ENCODE data around the gene ZNF48. TPM values are rescaled to one million over a fixed set of nuclear protein-coding genes. Genes with fewer than 3 reads are reported as not detected.
A peak's percentile ranks its signal among the peaks of the same experiment; 100 is the strongest.

ZNF48 gene
- total RNA-seq, 1 experiment from 2014 or later = 57.3 TPM

- DNase-seq = peak; percentile 98
- Mint-ChIP-seq H3K27me3 (ENCODE audit: low read depth) (no peaks in the 10 kb centered on the region; the same call in 1 of the 2 replicates), H3K9me3 (0 out of 5 replicates have a peak, but pooled peaks cover 0 to under 1% of the 10 kb centered on the region in 2 experiments), H3K27ac (peak within 1 kb of the TSS; percentile 99), H3K36me3 (ENCODE audit: insufficient read depth in 1 of 3, low read depth in 3 of 3) (peaks cover 25 to 68% (median 63%) of the 10 kb centered on the region in 3 experiments), H3K4me3 (peak within 1 kb of the TSS; percentile 95 to 98), H3K4me1 (peaks cover 20 to 35% of the 10 kb centered on the region in 2 experiments)
- Histone ChIP-seq H3K4ac (ENCODE audit: low read depth, low read length) (peak within 1 kb of the TSS; percentile 84; the same call in 1 of the 2 replicates), H2AK5ac (ENCODE audit: insufficient read length, low read length) (peak within 1 kb of the TSS; percentile 24), H3K27ac (ENCODE audit: insufficient read length, low read depth, low read length) (peak within 1 kb of the TSS; percentile 97), H2BK15ac (ENCODE audit: low read depth, low read length) (no peak within 1 kb of the TSS; the same call in 1 of the 2 replicates), H4K8ac (replicated peaks; ENCODE audit: insufficient read length, low read depth, low read length) (peak within 1 kb of the TSS; percentile 82), H3T11ph (ENCODE audit: low read length) (peak within 1 kb of the TSS; percentile 30), H3K23me2 (ENCODE audit: insufficient read length, low read depth, low read length, poor library complexity, severe bottlenecking) (peaks cover 13% of the 10 kb centered on the region), H4K20me1 (ENCODE audit: control insufficient read depth, insufficient read depth, insufficient read length) (no peaks in the 10 kb centered on the region), H3K56ac (ENCODE audit: insufficient read length, low read depth, low read length) (peak within 1 kb of the TSS; percentile 95), H2BK20ac (ENCODE audit: low read depth, low read length, poor library complexity, severe bottlenecking) (no peak within 1 kb of the TSS), H3K4me1 (ENCODE audit: insufficient read depth, low read length) (no peaks in the 10 kb centered on the region), H3K18ac (ENCODE audit: insufficient read length, low read depth, low read length) (peak within 1 kb of the TSS; percentile 99), H3K23ac (ENCODE audit: insufficient read length, low read depth, low read length) (no peak within 1 kb of the TSS), H3K79me2 (ENCODE audit: insufficient read depth, low read length) (peaks cover 3% of the 10 kb centered on the region; the same call in 1 of the 2 replicates), H3K9ac (ENCODE audit: extremely low read depth, insufficient read length, low read length) (peak within 1 kb of the TSS; percentile 97), H3K27me3 (ENCODE audit: insufficient read depth, low read length) (no peaks in the 10 kb centered on the region), H2BK120ac (ENCODE audit: low read depth, low read length, poor library complexity, severe bottlenecking) (peak within 1 kb of the TSS; percentile 90), H3K4me2 (ENCODE audit: insufficient read depth, insufficient read length, low read length) (peak within 1 kb of the TSS; percentile 96), H3K79me1 (ENCODE audit: insufficient read depth, low read depth, low read length, poor library complexity, severe bottlenecking) (peaks cover 8% of the 10 kb centered on the region), H3K14ac (ENCODE audit: insufficient read depth, low read length) (peak within 1 kb of the TSS; percentile 98), H3K9me3 (ENCODE audit: control insufficient read depth, low read depth, low read length) (no peaks in the 10 kb centered on the region), H2BK12ac (ENCODE audit: insufficient read length, low read depth, low read length) (peak within 1 kb of the TSS; percentile 19), H4K91ac (ENCODE audit: insufficient read length, low read depth, low read length) (peak within 1 kb of the TSS; percentile 64), H2BK5ac (ENCODE audit: insufficient read length, low read length) (peak within 1 kb of the TSS; percentile 96), H4K5ac (ENCODE audit: insufficient read length, low read depth, low read length) (peak within 1 kb of the TSS; percentile 94), H2AFZ (ENCODE audit: low read length) (peak within 1 kb of the TSS; percentile 66)
- WGBS (ENCODE audit: extremely low coverage, insufficient read length, low lambda C conversion rate) = no CpG with 5 or more reads among the region's 45 CpGs
- TF ChIP-seq CTCF (conservative IDR thresholded peaks at IDR 0.05) = peak; percentile 21; the same call in 1 of the 3 replicates
Measured at GRCh38 chr16:30355144-30355953, 39.9 kb upstream of the ZNF48 start, which contains the start of gene CD2BP2. TSS of gene CD2BP2 (minus strand) at chr16:30355308. CDS start at chr16:30354681, 627 bp downstream.
